ENCODE data around the gene GSN.
A peak's percentile ranks its signal among the peaks of the same experiment; 100 is the strongest.

Gene GSN

DNA sequence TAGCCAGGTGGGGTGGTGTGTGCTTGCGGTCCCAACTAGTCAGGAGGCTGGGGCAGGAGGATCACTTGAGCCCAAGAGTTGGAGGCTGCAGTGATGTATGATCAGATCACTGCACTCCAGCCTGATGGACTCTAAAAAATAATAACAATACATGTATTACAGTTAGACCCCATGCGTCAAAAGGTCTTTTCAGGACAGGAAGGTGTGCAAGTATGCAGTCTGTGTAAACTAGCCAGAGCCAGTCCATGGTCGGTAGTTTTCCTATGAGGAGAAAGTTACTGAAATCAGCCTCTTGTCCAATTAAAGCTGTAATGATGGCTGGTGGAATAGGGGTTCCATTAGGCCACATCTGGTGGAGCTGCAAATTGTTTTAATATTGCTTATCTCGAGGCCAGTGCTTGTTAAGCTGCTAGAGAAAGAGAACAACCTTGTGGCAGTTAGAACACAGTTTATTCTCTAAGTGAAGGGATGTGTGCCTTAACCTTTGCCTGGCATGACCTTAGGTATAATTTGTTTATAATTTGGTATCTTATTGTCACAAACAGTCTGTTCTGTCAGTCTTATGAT lies 103.6 kb downstream of the GSN start:
- no peak for TF ChIP-seq POLR2A (IDR thresholded peaks at IDR 0.05; ENCODE audit: extremely low read depth, insufficient read length)
- TF ChIP-seq, protein P1, sequence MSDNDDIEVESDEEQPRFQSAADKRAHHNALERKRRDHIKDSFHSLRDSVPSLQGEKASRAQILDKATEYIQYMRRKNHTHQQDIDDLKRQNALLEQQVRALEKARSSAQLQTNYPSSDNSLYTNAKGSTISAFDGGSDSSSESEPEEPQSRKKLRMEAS (IDR thresholded peaks at IDR 0.05; ENCODE audit: low read depth, low read length): no peak
- no peak for TF ChIP-seq CTCF (IDR thresholded peaks at IDR 0.05; ENCODE audit: low read depth, low read length)
- no peak for TF ChIP-seq MYC (IDR thresholded peaks at IDR 0.05; ENCODE audit: low read depth, low read length)
- no peak for DNase-seq (ENCODE audit: low read depth)
- H3K4me3 ChIP-seq (ENCODE audit: low read depth, low read length): peak overlapping the region; percentile 6

GRCh38 chr9:121372239-121373010 lies 104.5 kb downstream of the GSN start:
- TF ChIP-seq MYC (IDR thresholded peaks at IDR 0.05; ENCODE audit: low read depth, low read length): no peak
- TF ChIP-seq CTCF (IDR thresholded peaks at IDR 0.05; ENCODE audit: low read depth, low read length): no peak
- TF ChIP-seq POLR2A (IDR thresholded peaks at IDR 0.05; ENCODE audit: extremely low read depth, insufficient read length): no peak
- TF ChIP-seq, protein P1 (IDR thresholded peaks at IDR 0.05; ENCODE audit: low read depth, low read length): no peak

DNA sequence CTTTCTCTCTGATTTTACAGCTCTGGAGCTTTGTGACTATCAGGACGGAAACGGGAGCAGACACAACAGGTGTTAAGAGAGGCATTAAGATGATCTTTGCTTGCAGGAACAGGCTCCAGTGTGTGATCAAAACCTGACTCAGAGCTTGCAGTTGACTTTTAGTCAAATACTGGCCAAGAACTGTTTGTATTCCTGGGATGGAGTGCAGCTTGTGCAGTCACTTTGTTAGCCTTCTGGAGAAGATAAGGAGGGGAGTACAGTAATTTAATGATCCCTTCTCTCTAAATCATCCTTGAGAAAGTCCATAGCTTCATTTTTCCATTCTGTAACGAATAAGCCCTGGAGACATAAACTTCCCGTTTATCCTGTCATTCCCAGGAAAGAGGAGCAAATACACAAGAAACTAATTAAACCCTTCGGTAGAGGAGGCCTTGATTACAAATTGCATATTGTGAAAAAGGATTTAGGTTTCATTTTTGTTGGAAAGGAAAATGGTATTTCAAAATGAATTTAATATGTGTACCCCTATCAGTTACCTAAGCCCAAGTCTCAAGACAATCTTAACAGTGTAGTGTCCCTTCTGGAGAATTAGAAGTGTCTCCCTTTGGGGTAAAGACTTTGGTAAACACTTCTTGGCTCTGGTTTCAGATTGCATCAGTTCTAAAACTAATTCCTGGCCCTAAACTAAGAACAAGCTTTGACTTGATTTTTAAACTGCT lies 105.2 kb downstream of the GSN start:
- TF ChIP-seq, protein P1 (IDR thresholded peaks at IDR 0.05; ENCODE audit: low read depth, low read length): no peak
- TF ChIP-seq CTCF (IDR thresholded peaks at IDR 0.05; ENCODE audit: low read depth, low read length) (no peak), MYC (IDR thresholded peaks at IDR 0.05; ENCODE audit: low read depth, low read length) (no peak), POLR2A (IDR thresholded peaks at IDR 0.05; ENCODE audit: extremely low read depth, insufficient read length) (no peak)
- H3K4me3 ChIP-seq (ENCODE audit: low read depth, low read length): no peak overlapping the region
- DNase-seq (ENCODE audit: low read depth): no peak

More at GRCh38 chr9:121372239-121373010, 104.5 kb downstream of the GSN start:
- no peak for DNase-seq (ENCODE audit: low read depth)
- H3K4me3 ChIP-seq (ENCODE audit: low read depth, low read length): no peak overlapping the region

DNA sequence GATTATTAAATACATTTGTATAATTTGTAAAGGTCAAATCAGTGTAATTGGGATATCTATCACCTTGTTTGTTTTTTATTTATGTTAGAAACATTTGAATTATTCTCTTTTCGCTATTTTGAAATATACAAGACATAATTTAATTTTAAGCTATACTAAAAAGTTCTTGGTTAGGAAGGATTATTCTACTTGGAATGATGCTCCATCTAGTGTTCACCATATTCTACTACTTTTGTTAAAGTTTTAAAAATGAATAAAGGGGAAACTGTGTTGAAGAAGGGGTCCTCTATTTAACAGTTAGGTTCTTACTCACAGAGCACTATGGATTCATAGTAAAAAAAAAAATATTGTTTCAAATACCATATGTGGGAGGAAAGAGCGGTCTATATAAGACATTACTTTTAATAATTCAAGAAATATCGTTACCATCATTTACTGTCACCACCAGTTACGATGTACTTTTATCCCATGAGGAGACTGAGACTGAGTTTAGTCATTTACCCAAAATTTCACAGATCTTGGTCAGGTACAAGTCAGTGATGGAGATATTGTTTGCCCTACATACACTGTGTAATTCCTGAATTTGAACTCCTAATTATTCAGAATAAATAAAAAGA lies 108.4 kb downstream of the GSN start:
- DNase-seq (ENCODE audit: low read depth): peak; percentile 29
- H3K4me3 ChIP-seq (ENCODE audit: low read depth, low read length): no peak overlapping the region
- no peak for TF ChIP-seq MYC (IDR thresholded peaks at IDR 0.05; ENCODE audit: low read depth, low read length)
- no peak for TF ChIP-seq CTCF (IDR thresholded peaks at IDR 0.05; ENCODE audit: low read depth, low read length)
- no peak for TF ChIP-seq POLR2A (IDR thresholded peaks at IDR 0.05; ENCODE audit: extremely low read depth, insufficient read length)
- TF ChIP-seq, protein P1 (IDR thresholded peaks at IDR 0.05; ENCODE audit: low read depth, low read length): no peak

GRCh38 chr9:121380846-121381245 lies 112.9 kb downstream of the GSN start:
- no peak overlapping the region for H3K4me3 ChIP-seq (ENCODE audit: low read depth, low read length)
- no peak for DNase-seq (ENCODE audit: low read depth)
- TF ChIP-seq MYC (IDR thresholded peaks at IDR 0.05; ENCODE audit: low read depth, low read length) (no peak), POLR2A (IDR thresholded peaks at IDR 0.05; ENCODE audit: extremely low read depth, insufficient read length) (no peak), CTCF (IDR thresholded peaks at IDR 0.05; ENCODE audit: low read depth, low read length) (no peak)
- TF ChIP-seq, protein P1 (IDR thresholded peaks at IDR 0.05; ENCODE audit: low read depth, low read length): no peak
